Measurements from ENCODE around the gene DTD2. TPM values are rescaled to one million over a fixed set of nuclear protein-coding genes. Genes with fewer than 3 reads are reported as not detected.

Gene DTD2
- total and polyA plus RNA-seq, 2 of the 8 experiments (the other 6 are each of a cell fraction or from before 2014, with no cell fraction given) = 12.0 to 19.5 TPM

- TF ChIP-seq CTBP2 (IDR thresholded peaks at IDR 0.05; ENCODE audit: borderline replicate concordance, insufficient read depth, insufficient read length, low read length) = no peak
- no peak for TF ChIP-seq EGR1 (IDR thresholded peaks at IDR 0.05; ENCODE audit: borderline replicate concordance, low read depth, low read length)
- peak; percentile 97 for TF ChIP-seq POLR2AphosphoS5 (IDR thresholded peaks at IDR 0.05; ENCODE audit: low read depth, low read length)
- no peak for TF ChIP-seq ZNF274 (IDR thresholded peaks at IDR 0.05; ENCODE audit: borderline replicate concordance, extremely low read depth, low read length)
- TF ChIP-seq CREB1 (IDR thresholded peaks at IDR 0.05) = peak; percentile 57
- peak; percentile 95 for TF ChIP-seq KDM1A (IDR thresholded peaks at IDR 0.05; ENCODE audit: borderline replicate concordance, low read length)
- peak; percentile 31 to 86; a peak in 2 of 4 replicates for TF ChIP-seq SIN3A (conservative IDR thresholded peaks at IDR 0.05 in 1 of 2, IDR thresholded peaks at IDR 0.05 in 1 of 2; ENCODE audit: low read depth in 1 of 2, low read length in 2 of 2)
- peak in 1 of 3 experiments; percentile 16; a peak in 1 of 4 replicates for TF ChIP-seq CTCF (IDR thresholded peaks at IDR 0.05; ENCODE audit: control extremely low read depth in 1 of 3, insufficient read depth in 1 of 3, low read depth in 1 of 3, low read length in 3 of 3)
- peak; percentile 97 for TF ChIP-seq TAF1 (IDR thresholded peaks at IDR 0.05; ENCODE audit: low read depth, low read length)
- no peak; the same call in 1 of the 2 replicates for TF ChIP-seq E2F6 (IDR thresholded peaks at IDR 0.05)
- no peak for TF ChIP-seq JUND (IDR thresholded peaks at IDR 0.05; ENCODE audit: low read length)
- TF ChIP-seq CEBPB (IDR thresholded peaks at IDR 0.05; ENCODE audit: low read depth, low read length) = no peak
- 0 out of 2 replicates have a peak, but pooled peaks have one; percentile 78 for TF ChIP-seq RBBP5 (IDR thresholded peaks at IDR 0.05; ENCODE audit: borderline replicate concordance, low read depth, low read length)
- no peak for TF ChIP-seq EP300 (IDR thresholded peaks at IDR 0.05; ENCODE audit: borderline replicate concordance in 1 of 2, low read depth in 2 of 2, low read length in 2 of 2)
- no peak; the same call in 1 of the 2 replicates for TF ChIP-seq CHD2 (IDR thresholded peaks at IDR 0.05; ENCODE audit: low read length)
- TF ChIP-seq TEAD4 (IDR thresholded peaks at IDR 0.05; ENCODE audit: low read depth, low read length) = 0 out of 2 replicates have a peak, but pooled peaks have one; percentile 21
- TF ChIP-seq SP1 (IDR thresholded peaks at IDR 0.05; ENCODE audit: low read depth, low read length) = no peak
- TF ChIP-seq GABPA (IDR thresholded peaks at IDR 0.05; ENCODE audit: borderline replicate concordance, insufficient read depth, low read length) = no peak
- no peak for TF ChIP-seq CHD1 (IDR thresholded peaks at IDR 0.05; ENCODE audit: low read depth, low read length)
- TF ChIP-seq SAP30 (IDR thresholded peaks at IDR 0.05; ENCODE audit: insufficient read depth, insufficient replicate concordance, low read length) = peak; percentile 77
- TF ChIP-seq BRCA1 (IDR thresholded peaks at IDR 0.05; ENCODE audit: low read depth, low read length) = no peak
Measured at GRCh38 chr14:31420319-31421111, 36.8 kb downstream of the DTD2 start, which contains the start of gene HEATR5A (continued).
